ENCODE results near the gene SLC12A4.
A peak's percentile ranks its signal among the peaks of the same experiment; 100 is the strongest.
"Not testable (repeated sequence)": the region's sequence is repeated elsewhere in the genome, so short reads cannot be mapped to it uniquely, and the experiment has no call there.

Gene SLC12A4

DNA sequence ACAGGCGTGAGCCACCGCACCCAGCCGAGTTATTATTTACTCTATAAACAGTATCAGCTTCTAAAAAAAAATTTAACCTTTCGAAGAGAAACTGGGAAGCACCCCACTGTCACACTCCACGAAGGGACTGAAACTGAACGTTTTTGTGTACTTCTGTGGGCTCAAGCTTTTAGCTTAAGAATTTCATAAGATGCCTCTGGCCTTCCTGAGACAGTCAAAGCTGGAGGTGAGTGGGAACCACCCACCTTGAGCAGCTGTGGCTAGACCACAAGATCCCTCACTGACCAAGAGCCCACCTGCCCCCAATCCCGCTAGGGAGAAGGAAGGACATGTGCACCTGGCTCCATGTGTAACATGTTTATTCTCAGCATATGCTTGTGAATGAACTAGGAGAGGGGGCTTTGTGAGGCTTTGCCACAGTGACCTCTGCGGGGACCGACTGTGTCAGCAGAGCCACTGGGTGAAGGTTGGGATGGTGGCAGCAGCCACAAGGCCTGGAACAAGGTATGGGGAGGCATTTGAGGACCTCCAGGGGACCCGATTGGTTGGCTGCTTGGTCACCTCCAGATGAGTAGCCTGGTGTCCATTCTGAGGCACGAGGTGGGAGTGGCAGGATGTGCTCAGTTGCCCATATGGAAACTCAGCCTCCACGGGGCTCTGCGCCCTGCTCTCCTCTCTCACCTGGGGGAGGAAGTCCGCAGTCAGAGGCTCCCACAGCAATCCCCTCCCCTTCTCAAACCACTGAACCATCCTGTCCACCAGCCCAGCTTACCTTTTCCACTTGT is 7.1 kb upstream of the SLC12A4 start:
- peaks cover 6% of the 10 kb centered on the region for H3K27me3 ChIP-seq (ENCODE audit: insufficient read depth, insufficient read length)
- H3K9me3 ChIP-seq (ENCODE audit: insufficient read depth, low read length), result no peaks in the 10 kb centered on the region
- DNase-seq (ENCODE audit: low read depth, low spot score), result no peak
- TF ChIP-seq SUZ12 (IDR thresholded peaks at IDR 0.05; ENCODE audit: extremely low read depth, insufficient read depth, insufficient read length), result no peak
- no peak for TF ChIP-seq ZNF274 (IDR thresholded peaks at IDR 0.05; ENCODE audit: low read depth, low read length)
- TF ChIP-seq YY1 (IDR thresholded peaks at IDR 0.05; ENCODE audit: insufficient read depth, insufficient read length), result no peak
- H3K4me3 ChIP-seq (ENCODE audit: insufficient read length, low read depth), result no peak overlapping the region
- no peaks in the 10 kb centered on the region for H3K4me1 ChIP-seq (ENCODE audit: insufficient read depth, insufficient read length)
- no peaks in the 10 kb centered on the region for H3K36me3 ChIP-seq (ENCODE audit: insufficient read depth, insufficient read length, low read length)
- no peak overlapping the region for H3K9ac ChIP-seq (ENCODE audit: insufficient read length, low read depth)

DNA sequence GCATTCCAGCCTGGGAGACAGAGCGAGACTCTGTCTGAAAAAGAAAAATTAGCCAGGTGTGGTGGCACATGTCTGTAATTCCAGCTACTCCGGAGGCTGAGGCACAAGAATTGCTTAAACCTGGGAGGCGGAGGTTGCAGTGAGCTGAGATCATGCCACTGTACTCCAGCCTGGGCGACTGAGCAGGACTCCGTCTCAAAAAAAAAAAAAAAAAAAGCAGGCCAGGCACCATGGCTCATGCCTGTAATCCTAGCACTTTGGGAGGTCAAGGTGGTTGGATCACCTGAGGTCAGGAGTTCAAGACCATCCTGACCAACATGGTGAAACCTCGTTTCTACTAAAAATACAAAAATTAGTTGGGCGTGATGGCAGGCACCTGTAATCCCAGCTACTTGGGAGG is 3.8 kb upstream of the SLC12A4 start:
- H3K9ac ChIP-seq (ENCODE audit: insufficient read length, low read depth); H3K4me3 ChIP-seq (ENCODE audit: insufficient read length, low read depth); H3K27me3 ChIP-seq (ENCODE audit: insufficient read depth, insufficient read length); H3K9me3 ChIP-seq (ENCODE audit: insufficient read depth, low read length); H3K4me1 ChIP-seq (ENCODE audit: insufficient read depth, insufficient read length); DNase-seq (ENCODE audit: low read depth, low spot score); H3K36me3 ChIP-seq (ENCODE audit: insufficient read depth, insufficient read length, low read length): not testable (repeated sequence)

DNA sequence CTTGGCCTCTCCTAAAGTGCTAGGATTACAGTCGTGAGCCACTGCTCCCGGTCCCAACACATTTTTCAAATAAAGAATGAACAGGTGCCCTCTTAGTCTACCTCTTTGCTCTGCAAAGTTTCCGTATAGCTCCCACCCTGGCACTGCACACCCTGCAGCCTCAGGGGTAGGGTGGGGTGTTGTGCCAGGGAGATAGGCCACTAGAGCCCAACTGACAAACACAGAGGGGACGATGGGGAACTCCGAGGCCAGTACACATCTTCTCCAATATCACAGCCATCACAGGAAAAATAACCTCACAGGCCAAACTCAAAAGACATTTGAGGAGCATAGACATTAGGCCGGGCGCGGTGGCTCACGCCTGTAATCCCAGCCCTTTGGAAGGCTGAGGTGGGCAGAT is 2.7 kb upstream of the SLC12A4 start:
- no peaks in the 10 kb centered on the region for H3K27me3 ChIP-seq (ENCODE audit: insufficient read depth, insufficient read length)
- peaks cover 17% of the 10 kb centered on the region for H3K4me1 ChIP-seq (ENCODE audit: insufficient read depth, insufficient read length)
- H3K36me3 ChIP-seq (ENCODE audit: insufficient read depth, insufficient read length, low read length), result peaks cover 13% of the 10 kb centered on the region
- TF ChIP-seq SUZ12 (IDR thresholded peaks at IDR 0.05; ENCODE audit: extremely low read depth, insufficient read depth, insufficient read length) (no peak), ZNF274 (IDR thresholded peaks at IDR 0.05; ENCODE audit: low read depth, low read length) (no peak), YY1 (IDR thresholded peaks at IDR 0.05; ENCODE audit: insufficient read depth, insufficient read length) (no peak)
- no peak for DNase-seq (ENCODE audit: low read depth, low spot score)
- no peak overlapping the region for H3K4me3 ChIP-seq (ENCODE audit: insufficient read length, low read depth)
- no peak overlapping the region for H3K9ac ChIP-seq (ENCODE audit: insufficient read length, low read depth)
- H3K9me3 ChIP-seq (ENCODE audit: insufficient read depth, low read length), result no peaks in the 10 kb centered on the region

GRCh38 chr16:67969254-67970039 is 1.0 kb upstream of the SLC12A4 start:
- peaks cover 17% of the 10 kb centered on the region for H3K4me1 ChIP-seq (ENCODE audit: insufficient read depth, insufficient read length)
- peaks cover 30% of the 10 kb centered on the region for H3K36me3 ChIP-seq (ENCODE audit: insufficient read depth, insufficient read length, low read length)
- no peak for TF ChIP-seq ZNF274 (IDR thresholded peaks at IDR 0.05; ENCODE audit: low read depth, low read length)
- DNase-seq (ENCODE audit: low read depth, low spot score), result no peak
- no peaks in the 10 kb centered on the region for H3K9me3 ChIP-seq (ENCODE audit: insufficient read depth, low read length)
- no peak overlapping the region for H3K9ac ChIP-seq (ENCODE audit: insufficient read length, low read depth)
- no peaks in the 10 kb centered on the region for H3K27me3 ChIP-seq (ENCODE audit: insufficient read depth, insufficient read length)
- no peak overlapping the region for H3K4me3 ChIP-seq (ENCODE audit: insufficient read length, low read depth)

DNA sequence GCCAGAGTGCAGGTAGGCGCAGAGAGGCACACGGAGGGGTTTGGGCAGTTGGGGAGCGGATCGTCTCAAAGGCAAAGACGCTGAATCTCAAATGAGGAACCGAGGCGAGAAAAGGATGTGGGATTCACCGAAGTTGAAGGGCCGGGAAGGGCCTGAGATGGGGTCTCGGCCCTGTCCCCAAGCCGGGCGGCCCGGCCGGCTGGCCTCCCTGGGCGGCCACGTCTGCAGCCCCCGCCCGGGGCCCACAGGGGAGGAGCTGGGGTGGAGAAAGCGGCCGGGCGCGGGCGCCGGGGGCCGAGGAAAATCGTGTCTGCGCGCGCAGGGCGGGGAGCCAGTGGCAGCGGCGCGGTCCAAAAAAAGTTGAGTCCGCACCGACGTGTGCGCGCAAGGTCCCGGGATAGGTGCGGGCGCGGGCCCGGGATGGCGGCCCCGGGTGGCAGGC is 458 bp downstream of the SLC12A4 start:
- H3K27me3 ChIP-seq (ENCODE audit: insufficient read depth, insufficient read length), result no peaks in the 10 kb centered on the region
- H3K4me3 ChIP-seq (ENCODE audit: insufficient read length, low read depth), result peak overlapping the region; percentile 82
- no peaks in the 10 kb centered on the region for H3K9me3 ChIP-seq (ENCODE audit: insufficient read depth, low read length)
- no peak for DNase-seq (ENCODE audit: low read depth, low spot score)
- H3K9ac ChIP-seq (ENCODE audit: insufficient read length, low read depth), result peak overlapping the region; percentile 85
- TF ChIP-seq SUZ12 (IDR thresholded peaks at IDR 0.05; ENCODE audit: extremely low read depth, insufficient read depth, insufficient read length) (no peak), YY1 (IDR thresholded peaks at IDR 0.05; ENCODE audit: insufficient read depth, insufficient read length) (no peak)
- peaks cover 44% of the 10 kb centered on the region for H3K36me3 ChIP-seq (ENCODE audit: insufficient read depth, insufficient read length, low read length)
- H3K4me1 ChIP-seq (ENCODE audit: insufficient read depth, insufficient read length), result peaks cover 23% of the 10 kb centered on the region

DNA sequence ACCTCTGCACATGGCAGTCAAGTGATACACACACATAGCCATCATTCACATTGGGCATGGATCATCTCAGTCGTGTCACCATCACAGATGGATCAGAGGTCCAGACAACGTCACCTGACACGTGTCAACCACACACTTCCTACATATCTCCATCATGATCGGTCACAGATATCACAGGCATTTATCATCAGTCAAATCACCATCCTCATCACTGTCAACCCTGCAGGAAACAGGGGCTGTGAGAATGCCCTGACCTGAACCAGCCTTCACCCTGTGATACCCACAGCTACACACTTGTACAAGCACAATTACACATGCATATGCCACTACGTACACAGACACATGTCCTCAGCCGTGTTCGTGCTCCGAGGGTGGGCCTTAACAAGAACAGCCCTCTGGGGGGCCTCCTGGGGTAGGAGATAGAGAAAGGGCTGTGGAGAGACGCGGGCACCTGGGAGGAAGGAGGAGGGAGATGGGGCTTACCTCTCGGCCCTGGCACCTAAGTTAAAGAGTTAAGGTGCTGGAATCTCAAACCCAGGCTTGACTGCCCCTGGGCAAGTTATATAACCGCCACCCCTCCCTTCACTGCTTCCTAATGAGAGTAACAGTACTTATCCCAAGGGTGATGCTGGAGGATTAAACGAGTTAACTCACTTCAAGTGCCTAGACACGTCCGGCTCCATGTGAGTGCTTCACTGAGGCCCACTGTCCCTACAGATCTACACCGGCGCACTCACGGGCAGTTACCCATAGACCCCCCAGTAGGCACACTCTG is 1.1 kb downstream of the SLC12A4 start:
- Histone ChIP-seq H3K27me3 (ENCODE audit: insufficient read depth, insufficient read length) (no peaks in the 10 kb centered on the region), H3K4me1 (ENCODE audit: insufficient read depth, insufficient read length) (peaks cover 23% of the 10 kb centered on the region), H3K36me3 (ENCODE audit: insufficient read depth, insufficient read length, low read length) (peaks cover 50% of the 10 kb centered on the region), H3K9me3 (ENCODE audit: insufficient read depth, low read length) (no peaks in the 10 kb centered on the region), H3K9ac (ENCODE audit: insufficient read length, low read depth) (peak overlapping the region; percentile 85), H3K4me3 (ENCODE audit: insufficient read length, low read depth) (peak overlapping the region; percentile 82)
- TF ChIP-seq YY1 (IDR thresholded peaks at IDR 0.05; ENCODE audit: insufficient read depth, insufficient read length) (no peak), ZNF274 (IDR thresholded peaks at IDR 0.05; ENCODE audit: low read depth, low read length) (no peak), SUZ12 (IDR thresholded peaks at IDR 0.05; ENCODE audit: extremely low read depth, insufficient read depth, insufficient read length) (no peak)
- DNase-seq (ENCODE audit: low read depth, low spot score), result no peak

DNA sequence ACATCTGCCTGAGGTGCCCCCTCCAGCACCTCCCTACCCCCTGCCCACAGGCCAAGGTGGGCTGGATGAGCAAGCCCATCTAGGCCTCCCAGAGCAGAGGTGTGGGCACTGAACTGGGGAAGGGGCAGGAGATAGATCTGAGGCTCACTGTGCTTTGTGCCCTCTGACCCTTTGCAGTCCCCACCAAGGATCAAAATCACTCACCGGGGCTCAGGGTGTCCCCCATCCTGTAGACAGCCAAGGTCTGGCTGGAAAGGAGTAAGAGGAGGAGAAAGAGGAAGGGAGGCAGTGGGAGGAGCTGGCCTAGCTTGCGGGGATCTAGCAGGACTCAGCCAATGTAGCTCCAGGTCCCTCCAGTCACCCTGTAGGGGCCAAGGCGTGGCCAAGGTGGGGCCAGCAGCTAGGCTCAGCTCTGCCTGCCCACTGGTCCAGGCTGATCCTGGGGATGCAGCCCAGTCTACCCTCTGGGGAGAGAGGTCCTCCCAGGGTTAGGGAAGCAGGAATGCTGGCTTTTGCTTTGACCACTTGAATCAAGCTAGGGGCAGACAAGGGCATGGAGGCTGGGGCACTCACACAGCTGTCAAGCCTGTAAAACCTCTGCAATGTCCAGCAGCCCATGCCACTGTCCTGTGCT is 1.8 kb downstream of the SLC12A4 start:
- Histone ChIP-seq H3K27me3 (ENCODE audit: insufficient read depth, insufficient read length) (no peaks in the 10 kb centered on the region), H3K36me3 (ENCODE audit: insufficient read depth, insufficient read length, low read length) (peaks cover 58% of the 10 kb centered on the region), H3K9me3 (ENCODE audit: insufficient read depth, low read length) (no peaks in the 10 kb centered on the region), H3K9ac (ENCODE audit: insufficient read length, low read depth) (peak overlapping the region; percentile 54), H3K4me1 (ENCODE audit: insufficient read depth, insufficient read length) (peaks cover 23% of the 10 kb centered on the region), H3K4me3 (ENCODE audit: insufficient read length, low read depth) (peak overlapping the region; percentile 82)
- TF ChIP-seq ZNF274 (IDR thresholded peaks at IDR 0.05; ENCODE audit: low read depth, low read length), result no peak
- no peak for TF ChIP-seq SUZ12 (IDR thresholded peaks at IDR 0.05; ENCODE audit: extremely low read depth, insufficient read depth, insufficient read length)
- no peak for TF ChIP-seq YY1 (IDR thresholded peaks at IDR 0.05; ENCODE audit: insufficient read depth, insufficient read length)
- no peak for DNase-seq (ENCODE audit: low read depth, low spot score)

Data from NT2/D1 (cell line).